ENCODE measurements around the gene CYP4A22.
"Not testable (repeated sequence)": the region's sequence is repeated elsewhere in the genome, so short reads cannot be mapped to it uniquely, and the experiment has no call there.

CYP4A22 gene, protein sequence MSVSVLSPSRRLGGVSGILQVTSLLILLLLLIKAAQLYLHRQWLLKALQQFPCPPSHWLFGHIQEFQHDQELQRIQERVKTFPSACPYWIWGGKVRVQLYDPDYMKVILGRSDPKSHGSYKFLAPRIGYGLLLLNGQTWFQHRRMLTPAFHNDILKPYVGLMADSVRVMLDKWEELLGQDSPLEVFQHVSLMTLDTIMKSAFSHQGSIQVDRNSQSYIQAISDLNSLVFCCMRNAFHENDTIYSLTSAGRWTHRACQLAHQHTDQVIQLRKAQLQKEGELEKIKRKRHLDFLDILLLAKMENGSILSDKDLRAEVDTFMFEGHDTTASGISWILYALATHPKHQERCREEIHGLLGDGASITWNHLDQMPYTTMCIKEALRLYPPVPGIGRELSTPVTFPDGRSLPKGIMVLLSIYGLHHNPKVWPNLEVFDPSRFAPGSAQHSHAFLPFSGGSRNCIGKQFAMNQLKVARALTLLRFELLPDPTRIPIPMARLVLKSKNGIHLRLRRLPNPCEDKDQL

DNA sequence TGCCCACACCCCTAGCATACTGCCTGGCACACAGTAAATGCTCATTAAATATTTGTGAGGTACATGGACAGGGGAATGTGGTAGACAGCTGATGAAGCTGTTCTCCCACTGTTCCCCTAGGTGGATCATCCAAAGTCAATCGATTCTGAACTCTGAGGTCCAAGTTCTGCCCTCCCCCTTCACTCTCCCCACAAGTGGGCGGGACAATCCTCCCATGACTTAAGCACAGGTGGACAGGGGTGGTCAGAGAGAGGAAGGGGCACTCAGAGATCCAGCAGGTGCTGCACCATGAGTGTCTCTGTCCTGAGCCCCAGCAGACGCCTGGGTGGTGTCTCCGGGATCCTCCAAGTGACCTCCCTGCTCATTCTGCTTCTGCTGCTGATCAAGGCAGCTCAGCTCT, at the start of gene CYP4A22:
CYP4A22 (plus strand) TSS at position 244 of the 400 bp plus-strand sequence; CDS start at position 289, 45 bp downstream.
- no peak within 1 kb of the TSS for H3K4me3 ChIP-seq (ENCODE audit: low read length)
- no peak for TF ChIP-seq ZNF274 (IDR thresholded peaks at IDR 0.05; ENCODE audit: low read depth, low read length)

DNA sequence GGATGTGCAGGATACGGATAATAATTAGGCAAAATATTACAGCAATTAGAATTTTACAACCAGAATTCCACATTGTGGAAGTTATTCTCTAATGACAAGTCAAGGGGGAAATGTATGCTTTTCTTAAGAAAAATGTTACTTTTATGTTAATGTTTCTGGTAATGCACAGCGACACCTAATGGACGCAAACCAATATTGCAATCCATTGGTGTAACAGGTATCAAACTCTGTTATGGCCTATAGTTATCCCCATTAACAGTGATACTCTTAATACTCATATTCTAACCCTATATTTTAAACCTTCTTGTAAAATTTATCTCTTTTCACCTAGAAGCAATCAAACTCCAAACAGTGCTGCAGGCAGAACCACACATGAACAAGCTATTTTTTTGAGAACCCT, 47.9 kb upstream of the CYP4A22 start:
- not testable (repeated sequence) for H3K4me3 ChIP-seq (ENCODE audit: low read length)

DNA sequence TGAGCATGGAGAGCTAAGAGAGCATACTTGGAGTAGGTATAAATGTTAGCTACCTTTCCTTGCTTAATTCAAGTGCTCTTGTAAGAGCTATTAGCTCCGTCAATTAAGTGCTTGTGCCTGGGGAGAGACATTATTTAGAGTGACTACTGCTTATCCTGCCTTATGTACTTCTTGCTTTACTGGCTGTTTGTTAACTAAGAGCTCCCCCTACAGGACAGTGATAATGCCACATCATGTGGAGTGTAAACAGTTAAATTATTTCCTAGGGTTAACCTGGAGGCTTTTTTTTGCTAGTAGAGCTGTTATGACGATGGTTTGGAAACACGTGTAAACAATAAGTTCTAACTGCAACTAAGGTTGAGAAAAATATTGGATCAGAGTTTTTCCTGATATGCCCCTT, 45.8 kb upstream of the CYP4A22 start:
- H3K4me3 ChIP-seq (ENCODE audit: low read length), result not testable (repeated sequence)

DNA sequence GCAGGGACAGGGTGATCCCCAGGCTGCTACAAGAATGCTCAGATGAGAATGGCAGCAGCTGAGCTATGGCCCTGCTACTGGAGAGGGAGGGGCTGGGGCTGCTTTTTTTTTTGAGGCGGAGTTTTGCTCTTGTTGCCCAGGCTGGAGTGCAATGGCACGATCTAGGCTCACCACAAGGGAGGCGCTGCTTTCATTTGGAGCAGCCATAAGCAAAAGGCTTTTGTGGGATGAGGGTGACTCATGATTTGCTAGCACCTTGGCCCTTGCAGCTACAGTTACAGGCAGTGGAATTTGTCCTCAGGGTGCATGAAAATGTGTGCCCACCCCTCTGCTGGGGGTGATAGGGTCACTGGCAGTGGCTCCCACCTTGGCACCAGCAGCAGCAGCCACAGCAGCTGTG, 32.4 kb upstream of the CYP4A22 start:
- no peak for TF ChIP-seq ZNF274 (IDR thresholded peaks at IDR 0.05; ENCODE audit: low read depth, low read length)
- H3K4me3 ChIP-seq (ENCODE audit: low read length), result no peak overlapping the region

DNA sequence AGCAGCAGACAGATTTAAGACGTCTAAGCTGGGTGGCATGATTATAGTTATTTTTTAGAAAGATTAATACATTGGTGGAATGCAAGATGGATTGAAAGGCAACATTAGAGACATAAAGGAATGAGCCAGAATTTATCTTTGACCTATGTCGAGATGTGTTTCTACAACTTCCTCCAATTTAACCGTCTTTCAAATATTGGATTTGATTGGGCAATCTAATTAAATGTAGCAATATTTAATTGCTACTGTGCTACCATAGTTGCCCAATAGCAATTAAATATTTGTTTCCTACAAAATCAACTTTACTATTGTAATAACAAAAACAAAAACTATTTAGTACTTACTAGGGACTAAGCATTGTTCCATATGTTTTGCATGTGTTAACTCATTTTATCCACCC, 30.4 kb upstream of the CYP4A22 start:
- no peak for TF ChIP-seq ZNF274 (IDR thresholded peaks at IDR 0.05; ENCODE audit: low read depth, low read length)
- H3K4me3 ChIP-seq (ENCODE audit: low read length), result no peak overlapping the region

DNA sequence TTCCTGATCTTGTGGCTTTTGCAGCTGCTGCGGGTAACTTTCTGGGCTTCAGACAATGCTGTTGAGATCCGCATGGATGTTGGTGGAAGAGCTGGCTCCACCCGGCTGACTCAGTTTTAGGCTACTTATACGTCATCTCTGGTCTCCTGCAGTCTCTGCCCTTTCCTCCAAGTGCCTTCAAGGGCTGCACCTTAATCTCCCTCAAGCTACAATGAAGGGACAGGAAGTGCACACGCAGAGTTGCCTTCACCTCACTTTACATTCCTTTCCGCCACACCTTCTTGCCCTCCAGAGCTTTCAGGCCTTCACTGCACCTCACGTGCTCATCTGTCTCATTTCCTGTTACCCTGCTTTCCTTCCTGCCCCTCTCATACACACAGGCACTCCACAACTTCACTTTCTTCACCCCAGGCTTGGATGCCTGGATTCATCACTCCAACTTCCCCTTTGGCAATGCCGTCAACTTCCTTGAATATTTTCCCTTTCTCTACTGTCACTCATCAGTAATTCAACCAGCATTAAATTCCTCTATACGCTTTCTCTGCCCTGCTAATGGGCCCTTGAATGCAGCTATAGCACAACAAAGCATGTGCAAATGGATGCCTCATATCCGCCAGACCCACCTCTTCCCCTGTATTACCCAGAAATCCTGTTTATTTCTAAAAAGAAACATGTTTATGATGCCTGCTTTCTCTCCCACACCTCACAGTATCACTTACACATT, 29.2 kb upstream of the CYP4A22 start:
- H3K4me3 ChIP-seq (ENCODE audit: low read length), result not testable (repeated sequence)

DNA sequence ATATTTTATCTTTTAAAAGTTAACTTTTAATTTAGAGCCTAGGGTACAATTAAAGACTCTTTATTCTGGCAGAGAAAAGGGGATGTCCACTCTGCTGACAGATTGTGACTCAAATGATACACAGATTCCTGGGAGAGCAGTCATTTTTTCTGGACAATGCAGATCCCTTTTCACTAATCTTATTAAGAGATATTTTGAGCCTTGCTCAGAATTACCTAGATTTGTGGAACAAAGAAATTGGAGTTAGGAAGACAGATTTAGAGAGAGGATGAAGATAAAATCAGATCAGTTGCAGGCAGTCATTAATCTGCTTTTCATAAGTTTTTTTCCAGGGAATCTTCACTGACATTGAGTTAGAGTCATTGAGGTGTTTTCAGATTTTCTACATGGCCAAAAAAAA, 27.8 kb upstream of the CYP4A22 start:
- not testable (repeated sequence) for H3K4me3 ChIP-seq (ENCODE audit: low read length)

DNA sequence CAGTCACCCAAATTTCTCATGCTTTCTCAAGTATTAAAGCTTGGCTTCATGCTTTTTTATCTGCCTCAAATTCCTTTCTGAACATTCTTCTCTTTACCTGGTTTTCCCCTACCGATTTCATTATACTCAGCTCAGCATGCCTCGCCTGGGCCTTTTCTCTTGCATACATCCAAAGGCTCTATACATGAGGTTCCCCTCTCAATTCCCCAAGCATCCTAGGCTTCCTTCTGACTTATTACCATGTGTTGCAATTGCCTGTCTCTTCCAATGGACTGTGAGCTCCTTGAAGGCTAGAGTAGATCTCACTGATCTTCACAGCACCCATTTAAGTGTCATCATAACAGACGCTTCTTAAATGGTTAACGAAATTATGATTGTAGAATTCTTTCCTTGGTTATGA, 24.1 kb upstream of the CYP4A22 start:
- TF ChIP-seq ZNF274 (IDR thresholded peaks at IDR 0.05; ENCODE audit: low read depth, low read length), result no peak
- H3K4me3 ChIP-seq (ENCODE audit: low read length), result no peak overlapping the region

DNA sequence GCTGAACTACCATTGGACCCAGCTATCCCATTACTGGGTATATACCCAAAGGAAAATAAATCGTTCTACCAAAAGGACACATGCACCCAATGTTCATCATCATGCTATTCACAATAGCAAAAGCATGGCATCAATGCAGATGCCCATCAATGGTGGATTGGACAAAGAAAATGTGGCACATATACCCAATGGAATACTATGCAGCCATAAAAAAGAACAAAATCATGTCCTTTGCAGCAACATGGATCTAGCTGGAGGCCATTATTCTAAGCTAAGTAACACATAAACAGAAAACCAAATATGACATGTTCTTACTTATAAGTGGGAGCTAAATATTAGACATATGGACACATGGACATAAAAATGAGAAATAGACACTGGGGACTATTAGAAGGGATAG, 16.2 kb upstream of the CYP4A22 start:
- not testable (repeated sequence) for H3K4me3 ChIP-seq (ENCODE audit: low read length)

DNA sequence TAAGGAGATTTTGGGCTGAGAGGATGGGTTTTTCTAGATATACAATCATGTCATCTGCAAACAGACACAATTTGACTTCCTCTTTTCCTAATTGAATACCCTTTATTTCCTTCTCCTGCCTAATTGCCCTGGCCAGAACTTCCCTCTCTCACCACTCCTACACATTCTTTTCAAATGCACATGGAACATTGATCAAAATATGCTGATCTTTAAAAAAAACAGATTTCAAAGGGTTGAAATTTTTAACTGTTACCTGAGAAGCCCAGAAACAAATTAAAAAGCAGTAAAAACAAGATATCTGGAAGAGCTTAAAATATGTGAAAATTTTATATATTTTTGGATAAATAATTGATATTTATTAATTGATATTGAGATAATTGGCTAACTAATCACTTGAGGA, 12.4 kb upstream of the CYP4A22 start:
- not testable (repeated sequence) for H3K4me3 ChIP-seq (ENCODE audit: low read length)

DNA sequence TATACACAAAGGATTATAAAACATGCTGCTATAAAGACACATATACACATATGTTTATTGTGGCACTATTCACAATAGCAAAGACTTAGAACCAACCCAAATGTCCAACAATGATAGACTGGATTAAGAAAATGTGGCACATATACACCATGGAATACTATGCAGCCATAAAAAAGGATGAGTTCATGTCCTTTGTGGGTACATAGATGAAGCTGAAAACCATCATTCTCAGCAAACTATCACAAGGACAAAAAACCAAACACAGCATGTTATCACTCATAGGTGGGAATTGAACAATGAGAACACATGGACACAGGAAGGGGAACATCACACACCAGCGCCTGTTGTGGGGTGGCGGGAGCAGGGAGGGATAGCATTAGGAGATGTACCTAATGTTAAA, 10.2 kb upstream of the CYP4A22 start:
- H3K4me3 ChIP-seq (ENCODE audit: low read length), result not testable (repeated sequence)

DNA sequence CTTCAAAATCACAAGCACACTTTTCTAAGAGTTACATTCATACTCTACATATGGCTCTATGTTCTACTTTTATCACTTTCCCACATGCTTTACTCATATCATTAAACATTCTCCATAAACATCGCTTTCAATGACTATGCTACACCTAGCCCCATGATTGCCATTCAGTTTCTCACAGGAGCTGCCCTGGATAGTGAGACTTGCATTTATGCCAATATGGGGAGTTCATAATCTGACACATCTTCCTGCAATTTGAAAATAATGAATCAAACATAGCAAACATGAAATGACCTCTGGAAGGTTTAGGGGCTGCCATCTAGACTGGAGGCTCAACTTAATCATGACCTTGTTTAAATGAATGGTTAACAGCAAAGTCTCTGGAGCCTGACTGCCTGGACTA, 9.0 kb upstream of the CYP4A22 start:
- no peak for TF ChIP-seq ZNF274 (IDR thresholded peaks at IDR 0.05; ENCODE audit: low read depth, low read length)
- H3K4me3 ChIP-seq (ENCODE audit: low read length), result no peak overlapping the region

DNA sequence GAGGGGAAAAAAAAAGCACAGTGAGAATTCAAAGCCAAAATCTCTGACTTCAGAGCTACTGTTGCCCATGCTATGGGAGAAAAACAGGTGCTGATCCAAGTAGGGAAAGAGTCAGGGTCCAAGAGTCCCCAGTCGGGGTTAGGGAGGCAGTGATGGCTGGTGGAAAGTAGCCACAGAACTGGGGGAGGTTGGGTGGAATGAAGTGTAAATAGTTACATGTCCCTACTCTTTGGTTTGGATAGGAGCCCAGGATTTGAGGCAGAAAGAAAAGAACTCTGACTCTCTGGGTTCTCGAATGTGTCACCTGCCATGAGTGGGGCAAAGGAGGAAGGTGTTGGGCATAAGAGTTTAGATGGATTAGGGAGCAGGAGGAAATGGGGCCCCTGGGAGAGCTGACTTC, 8.4 kb upstream of the CYP4A22 start:
- not testable (repeated sequence) for H3K4me3 ChIP-seq (ENCODE audit: low read length)

DNA sequence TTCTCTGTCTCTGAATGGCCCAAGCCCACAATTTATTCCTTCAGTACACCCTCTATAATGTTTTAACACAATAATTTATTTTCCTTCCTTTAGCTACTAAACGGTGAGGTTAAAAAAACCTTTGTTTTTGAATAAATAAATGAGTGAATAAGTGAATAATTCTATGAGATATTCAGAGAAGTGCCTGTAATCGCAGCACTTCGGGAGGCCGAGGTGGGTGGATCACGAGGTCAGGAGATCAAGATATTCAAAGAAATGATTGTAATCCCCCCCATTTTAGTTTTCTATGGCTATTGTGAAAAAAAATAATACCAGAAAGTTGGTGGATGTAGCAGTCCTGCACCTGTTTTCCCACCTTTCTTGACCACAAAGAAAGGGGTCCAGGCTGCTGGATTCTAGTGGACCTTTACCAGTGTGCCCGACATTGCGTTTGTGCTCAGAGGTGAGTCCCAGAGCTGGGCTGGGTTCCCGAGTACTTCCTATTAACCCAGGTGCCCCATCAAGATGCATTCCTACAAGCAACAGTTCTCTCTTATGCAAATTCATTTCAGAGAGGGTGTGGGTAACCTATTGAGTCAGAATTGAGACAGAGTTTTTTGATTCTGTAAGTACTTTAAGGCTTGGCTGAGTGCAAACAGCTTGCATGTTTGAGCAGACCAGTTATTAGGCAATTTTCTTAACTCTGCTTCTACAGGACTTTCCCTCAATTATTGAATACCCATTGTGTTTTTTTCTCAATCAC, 7.6 kb upstream of the CYP4A22 start:
- H3K4me3 ChIP-seq (ENCODE audit: low read length), result not testable (repeated sequence)

DNA sequence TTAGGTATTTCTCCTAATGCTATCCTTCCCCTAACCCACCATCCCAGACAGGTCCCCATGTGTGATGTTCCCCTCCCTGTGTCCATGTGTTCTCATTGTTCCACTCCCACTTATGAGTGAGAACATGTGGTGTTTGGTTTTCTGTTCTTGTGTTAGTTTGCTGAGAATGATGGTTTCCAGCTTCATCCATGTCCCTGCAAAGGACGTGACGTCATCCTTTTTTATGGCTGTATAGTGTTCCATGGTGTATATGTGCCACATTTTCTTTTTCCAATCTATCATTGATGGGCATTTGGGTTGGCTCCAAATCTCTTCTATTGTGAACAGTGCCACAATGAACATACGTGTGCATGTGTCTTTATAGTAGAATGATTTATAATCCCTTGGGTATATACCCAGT, 4.6 kb upstream of the CYP4A22 start:
- not testable (repeated sequence) for H3K4me3 ChIP-seq (ENCODE audit: low read length)

All from GM08714 (cell line).